Erythroblast (primary cell): Measurements from ENCODE around the gene SNRPD3.
"Not testable (repeated sequence)": the region's sequence is repeated elsewhere in the genome, so short reads cannot be mapped to it uniquely, and the experiment has no call there.

ENCODE experiments used
- DNase-seq, 2 experiments: peaks; one replicate each; lab custom pipeline; 2025; lab: John Stamatoyannopoulos, UW
- GATA1 ChIP-seq: IDR thresholded peaks from 2 replicates; pipeline ENCODE4 v1.6.1; 2011; ENCODE audit warnings: low read depth, mild to moderate bottlenecking, control low read depth, low read length, moderate library complexity
- POLR2A ChIP-seq: IDR thresholded peaks from 2 replicates; pipeline ENCODE4 v1.6.1; 2011; ENCODE audit warnings: mild to moderate bottlenecking, low read length

SNRPD3 gene

DNA sequence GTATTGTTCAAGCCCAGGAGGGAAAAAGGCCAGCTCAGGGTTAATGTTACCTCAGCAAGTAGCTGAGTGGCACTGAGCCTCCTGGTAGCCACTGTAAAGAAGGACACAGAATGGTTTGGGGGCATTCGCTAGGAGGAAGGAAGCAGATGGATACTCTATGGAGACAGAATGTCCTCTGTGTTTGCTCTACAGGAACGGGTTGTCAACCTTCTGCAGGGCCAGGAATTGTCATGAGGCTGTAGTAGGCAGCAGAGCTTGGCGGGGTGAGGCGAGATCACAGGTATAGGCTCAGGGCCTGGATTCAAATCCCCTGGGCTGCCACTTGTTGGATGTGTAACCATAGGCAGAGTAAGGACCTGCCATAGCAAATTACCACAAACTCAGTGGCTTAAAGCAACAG is 40.1 kb downstream of the SNRPD3 start:
- no peak for DNase-seq
- no peak for TF ChIP-seq GATA1
- TF ChIP-seq POLR2A = no peak

DNA sequence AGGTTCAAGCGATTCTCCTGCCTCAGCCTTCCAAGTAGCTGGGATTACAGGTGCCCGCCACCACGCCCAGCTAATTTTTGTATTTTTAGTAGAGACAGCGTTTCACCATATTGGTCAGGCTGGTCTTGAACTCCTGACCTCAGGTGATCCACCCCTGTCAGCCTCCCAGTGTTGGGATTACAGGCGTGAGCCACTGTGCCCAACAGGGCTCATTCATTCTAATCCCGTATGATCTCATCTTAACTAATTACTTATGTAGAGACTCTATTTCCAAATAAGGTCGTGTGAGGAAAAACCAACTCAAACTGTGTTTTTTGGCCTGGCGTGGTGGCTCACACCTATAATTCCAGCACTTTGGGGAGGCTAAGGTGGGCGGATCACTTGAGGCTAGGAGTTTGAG is 41.3 kb downstream of the SNRPD3 start:
- DNase-seq = not testable (repeated sequence)

DNA sequence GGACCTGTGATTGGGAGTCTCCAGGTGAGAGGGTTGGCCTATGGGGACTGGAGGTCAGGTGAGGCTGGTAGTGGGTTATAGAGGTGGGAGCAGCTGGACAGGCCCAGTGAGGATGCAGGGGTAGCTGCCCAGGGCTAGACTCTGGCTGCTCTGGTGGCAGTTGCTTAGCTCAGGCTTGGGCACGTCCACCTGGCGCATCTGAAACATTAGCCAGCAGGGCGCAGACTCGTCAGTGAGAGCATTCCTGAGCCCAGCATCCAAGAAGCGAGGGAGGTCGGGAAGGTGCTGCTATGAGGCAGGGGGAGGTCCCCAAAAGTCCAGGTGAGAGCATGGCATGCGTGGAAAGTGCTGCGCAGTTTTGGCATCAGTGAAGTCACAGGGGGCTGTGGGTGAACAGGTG is 43.7 kb downstream of the SNRPD3 start:
- DNase-seq = no peak
- no peak for TF ChIP-seq GATA1
- no peak for TF ChIP-seq POLR2A

DNA sequence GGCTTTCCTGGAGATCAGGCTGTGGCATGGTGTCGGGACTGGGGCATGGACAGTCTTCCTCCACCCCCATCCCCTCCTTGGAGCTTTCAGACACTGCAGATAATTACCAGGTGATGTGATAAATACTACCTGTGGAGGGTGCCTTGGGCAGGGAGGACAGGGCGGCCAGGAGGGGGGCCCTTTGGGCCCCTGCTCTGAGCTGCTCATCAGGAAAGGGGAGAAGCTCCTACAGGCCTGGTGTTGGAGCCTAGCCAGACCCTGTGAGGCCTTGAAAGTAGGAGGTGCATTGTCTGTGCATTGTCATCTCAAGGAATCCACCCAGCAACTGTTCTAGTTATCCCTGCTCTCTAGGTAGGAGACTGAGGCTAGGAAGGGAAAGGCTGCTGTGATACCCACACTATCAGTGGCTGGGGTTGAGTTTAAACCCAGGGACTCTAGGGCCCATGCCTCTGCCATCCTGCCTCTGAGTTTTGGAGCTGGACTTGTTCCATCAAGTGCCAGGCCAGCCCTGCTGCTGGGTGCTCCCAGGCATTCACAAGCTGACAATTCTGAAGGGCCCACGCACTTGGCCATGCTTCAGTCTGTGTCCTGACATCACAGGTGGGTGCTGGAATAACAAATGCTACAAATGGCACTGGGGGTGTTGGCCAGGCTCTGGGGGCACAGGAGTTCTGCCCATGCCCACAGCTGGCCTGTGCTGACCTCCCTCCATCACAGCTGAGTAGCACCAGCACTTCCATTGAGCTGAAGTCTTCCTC is 44.3 kb downstream of the SNRPD3 start:
- peak; percentile 15 to 22 for DNase-seq

DNA sequence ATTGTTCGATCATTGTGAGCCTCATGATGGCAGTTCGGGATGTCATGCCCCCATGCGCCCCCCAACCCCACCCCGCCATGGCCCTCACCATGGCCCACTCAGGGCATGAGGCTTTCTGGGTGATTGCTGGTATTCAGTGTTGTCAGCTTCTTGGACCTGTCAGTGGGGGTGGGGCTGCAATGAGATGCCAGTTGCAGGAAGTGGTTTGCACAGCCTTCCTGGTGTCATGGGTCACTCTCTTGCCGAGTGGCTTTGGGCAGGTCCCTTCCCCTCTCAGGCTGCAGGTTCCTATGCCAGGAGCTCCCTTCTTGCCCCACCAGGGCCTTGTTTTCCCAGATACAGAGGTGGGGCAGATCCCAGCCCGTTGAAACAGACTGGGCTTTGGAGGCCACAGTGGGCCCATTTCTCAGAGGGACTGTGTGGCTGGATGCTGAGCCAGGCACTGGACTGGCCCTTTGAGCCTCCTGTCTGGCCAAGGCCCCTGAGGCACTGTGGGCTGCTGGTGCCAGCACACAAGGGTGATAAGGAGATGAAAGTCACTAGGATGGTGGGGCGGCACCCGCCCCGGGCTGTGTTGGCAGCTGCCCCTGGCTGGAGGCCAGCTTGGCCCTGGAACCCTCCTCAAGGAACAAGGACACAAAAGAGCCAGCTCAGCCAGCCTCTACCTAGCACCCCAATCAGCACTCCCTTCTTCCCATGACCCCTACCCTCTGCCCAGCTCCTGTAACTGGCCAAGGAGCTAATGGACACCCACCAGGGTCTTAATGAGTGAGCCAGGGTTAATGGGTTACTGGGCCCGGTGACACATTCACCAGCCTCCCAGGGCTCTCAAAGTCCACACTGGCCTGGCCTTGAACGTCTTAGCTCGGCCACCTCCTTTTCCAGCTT is 45.7 kb downstream of the SNRPD3 start:
- peak; percentile 68 to 74 for DNase-seq
- TF ChIP-seq GATA1 (no peak), POLR2A (peak; percentile 60)

DNA sequence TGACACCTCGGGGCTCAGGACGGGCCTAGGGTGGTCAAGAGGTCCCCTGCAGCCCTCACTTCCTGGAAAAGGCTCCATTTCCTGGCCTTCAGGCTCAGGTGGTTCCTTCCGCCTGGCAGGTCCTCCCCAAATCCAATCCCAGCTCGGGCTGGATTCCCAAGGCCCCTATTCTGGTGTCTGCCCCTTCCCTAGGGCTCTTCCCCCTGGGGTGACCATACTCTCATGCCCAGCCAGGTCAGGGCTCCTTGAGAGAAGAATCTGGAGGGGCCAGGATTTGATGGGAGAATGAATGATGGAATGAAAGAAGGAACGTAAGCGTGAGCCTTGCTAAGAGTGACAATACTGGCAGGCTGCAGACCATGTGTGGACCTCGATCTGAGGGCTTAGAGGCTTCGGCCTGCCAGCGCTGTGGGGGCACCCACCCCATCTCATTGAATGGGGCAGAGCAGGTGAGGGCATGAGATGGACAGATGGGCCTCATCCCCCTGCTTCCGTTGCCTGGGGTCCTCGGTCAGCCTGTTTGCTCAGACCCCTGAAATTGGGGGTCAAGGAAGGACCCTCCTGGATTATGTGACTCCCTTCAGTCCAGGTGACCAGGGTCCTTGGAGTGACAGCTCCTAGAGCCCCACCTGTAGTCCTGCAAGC is 46.4 kb downstream of the SNRPD3 start:
- not testable (repeated sequence) for DNase-seq

DNA sequence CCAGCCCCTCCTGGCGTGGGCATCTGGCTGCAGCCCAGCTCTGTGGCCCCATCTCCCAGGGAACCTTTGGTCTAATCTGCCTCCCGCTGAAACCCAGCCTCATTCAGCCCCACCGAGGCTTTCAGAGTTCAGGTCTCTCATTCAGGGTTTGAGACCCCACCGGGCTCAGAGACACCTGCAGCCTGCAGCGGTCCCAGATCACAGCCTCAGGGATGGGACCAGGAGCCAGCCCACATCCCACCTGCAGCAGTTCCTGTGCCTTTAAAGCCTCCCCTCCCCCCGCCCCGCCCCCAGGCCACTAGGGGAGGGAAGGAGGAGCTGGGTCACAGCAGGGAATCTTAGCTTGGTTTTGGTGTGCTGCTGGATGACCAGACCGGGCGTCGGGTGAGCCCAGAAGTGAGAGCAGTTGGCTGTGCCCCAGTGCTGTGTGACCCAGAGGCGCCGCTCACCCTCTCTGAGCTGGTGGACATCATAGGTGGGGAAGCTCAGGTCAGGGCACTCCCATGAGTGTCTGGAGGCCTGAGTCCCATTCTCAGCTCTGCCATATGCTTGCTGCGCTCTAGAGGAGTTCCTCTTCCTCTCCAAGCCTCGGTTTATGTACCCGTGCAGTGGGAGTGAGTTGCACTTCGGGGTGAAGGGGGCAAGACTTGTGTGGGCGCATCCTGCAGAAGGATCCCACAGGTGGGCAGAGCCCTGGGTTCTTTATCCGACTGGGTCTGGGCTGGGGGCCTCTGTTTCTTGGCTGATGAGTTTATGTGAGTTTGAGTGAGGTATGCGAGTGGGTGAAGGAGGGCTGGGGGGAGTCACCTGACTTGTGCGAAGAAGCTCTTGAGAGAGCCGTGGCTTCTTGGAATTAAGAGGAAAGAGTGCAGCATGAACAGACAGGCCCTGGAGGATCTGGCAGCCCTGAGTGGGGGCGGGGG is 47.3 kb downstream of the SNRPD3 start, which contains the start of gene GGT1:
TSS of gene GGT1 (plus strand) at position 347 of the 923 bp plus-strand sequence. CDS start 7,889 bp downstream, outside the sequence.
- DNase-seq = not testable (repeated sequence)

DNA sequence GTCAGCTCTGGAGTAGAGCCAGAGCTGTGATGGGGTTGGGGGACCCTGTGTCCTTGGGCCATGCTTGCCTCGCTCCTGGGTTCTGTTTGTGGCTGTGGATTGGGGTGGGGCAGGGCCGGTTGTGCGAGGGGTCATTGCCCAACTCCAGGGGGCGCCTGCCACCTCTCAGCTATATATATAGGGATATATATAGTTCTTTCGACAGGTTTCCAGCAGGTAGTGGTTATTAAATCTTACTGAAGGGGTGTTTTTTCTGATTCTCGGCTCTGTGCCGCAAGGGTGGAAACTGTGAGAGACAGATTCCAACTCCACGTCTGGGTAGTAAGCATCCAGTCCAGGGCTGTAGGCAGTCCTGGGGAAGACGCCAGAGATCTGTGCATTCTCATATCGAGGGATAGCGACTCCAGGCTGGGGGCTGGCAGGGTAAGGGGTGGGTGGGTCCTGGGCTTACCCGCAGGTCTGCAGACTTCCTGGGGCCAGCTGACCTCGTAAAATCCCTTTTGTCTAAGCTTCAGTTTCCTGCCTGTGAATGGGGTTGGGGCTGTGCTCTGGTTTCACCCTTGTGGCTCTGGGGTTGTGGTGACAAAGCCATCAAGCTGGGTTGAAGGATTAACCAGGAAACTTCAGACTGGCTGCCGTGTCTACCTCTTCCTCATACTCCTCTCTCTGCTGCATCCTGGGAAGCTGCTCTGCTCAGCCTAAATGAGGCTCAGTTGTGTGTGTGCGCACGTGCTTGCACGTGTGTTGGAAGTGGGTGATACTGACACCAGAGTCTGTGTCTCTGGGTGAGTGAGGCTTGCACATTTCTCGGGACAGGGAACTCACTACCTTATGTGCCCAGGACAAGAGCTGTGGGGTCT is 48.2 kb downstream of the SNRPD3 start:
- peak in 1 of 2 experiments; percentile 20 for DNase-seq

DNA sequence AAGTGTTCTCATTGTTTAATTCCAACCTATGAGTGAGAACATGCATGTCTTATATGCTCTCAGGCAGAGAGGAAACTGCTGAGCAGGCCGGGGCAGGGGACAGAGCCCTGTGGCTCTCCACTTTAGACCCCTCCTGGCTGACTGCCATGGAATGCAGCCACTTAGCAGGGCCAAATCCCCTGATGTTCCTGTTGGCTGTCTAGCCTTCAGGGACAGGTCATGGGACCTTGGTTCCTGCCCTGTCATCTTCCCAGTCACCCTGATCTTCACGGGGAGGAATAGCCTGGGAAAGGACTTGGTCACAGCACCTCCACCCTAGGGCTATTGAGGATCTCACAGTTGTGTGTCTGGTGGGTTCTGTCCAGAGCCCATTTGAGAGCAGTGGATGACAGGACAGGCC is 50.5 kb downstream of the SNRPD3 start:
- DNase-seq = peak in 1 of 2 experiments; percentile 35

DNA sequence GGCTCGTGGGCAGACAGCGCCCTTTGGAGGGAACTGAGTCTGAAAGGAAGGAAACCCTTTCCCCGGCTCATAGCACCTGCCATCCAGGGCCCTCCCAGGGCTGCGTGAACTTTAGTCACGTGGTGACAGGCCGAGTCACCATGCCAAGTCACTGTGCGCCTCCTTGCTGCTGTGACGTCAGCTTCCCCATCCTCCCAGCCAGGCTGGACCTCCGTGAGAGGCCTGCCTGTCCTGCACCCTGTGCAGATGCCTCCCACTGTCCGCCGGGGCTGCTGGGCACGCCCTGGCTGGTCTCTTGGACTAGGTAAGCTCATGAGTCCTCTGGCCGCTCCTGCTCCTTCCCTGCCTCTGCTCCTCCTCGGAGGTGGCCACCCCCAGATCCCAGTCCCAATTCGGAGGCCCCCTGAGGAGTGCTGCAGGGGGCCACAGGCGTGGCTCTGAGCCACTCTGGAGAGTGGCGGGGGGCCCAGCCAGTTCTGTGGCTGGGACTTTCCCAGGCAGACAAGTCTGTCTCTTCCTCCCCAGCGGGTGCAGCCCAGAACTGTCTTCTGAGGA is 51.7 kb downstream of the SNRPD3 start:
- peak; percentile 43 for TF ChIP-seq POLR2A
- peak; percentile 88 to 91 for DNase-seq

DNA sequence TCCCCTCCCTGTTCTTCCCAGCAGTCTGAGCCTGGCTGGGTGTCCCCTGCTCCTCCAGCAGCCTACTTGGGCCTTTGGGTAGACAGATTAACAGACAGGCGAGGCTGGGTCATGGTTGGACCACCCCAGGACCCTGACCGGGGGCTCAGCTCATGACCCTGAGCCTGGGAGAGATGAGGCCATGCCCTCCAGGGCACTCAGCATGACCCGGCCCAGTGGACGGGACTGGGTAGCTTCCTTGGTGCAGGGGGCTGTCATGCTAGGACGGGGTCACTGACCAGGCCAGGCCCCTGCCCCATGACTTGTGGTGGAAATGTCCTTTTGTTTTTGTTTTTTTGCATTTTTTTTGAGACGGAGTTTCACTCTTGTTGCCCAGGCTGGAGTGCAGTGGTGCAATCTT is 52.5 kb downstream of the SNRPD3 start:
- DNase-seq = not testable (repeated sequence)

DNA sequence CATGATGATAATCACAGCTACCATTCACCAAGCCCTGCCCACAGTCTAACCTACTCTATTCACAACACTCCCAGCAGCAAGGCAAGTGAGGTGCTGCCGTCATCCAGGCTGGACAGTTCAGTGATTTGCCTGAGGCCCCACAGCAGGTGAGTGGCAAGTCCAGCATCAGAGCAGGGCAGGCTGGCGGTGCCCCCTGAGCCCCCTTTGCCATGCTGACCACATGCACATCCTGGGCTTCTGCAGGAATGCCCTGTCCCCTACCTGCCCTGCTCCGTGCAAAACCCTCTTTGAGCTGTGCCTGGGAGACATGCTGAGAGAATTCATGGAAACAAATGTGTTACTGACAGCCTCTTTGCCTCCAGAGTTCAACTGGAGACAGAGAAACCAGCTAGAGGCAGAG is 54.1 kb downstream of the SNRPD3 start:
- DNase-seq = not testable (repeated sequence)

DNA sequence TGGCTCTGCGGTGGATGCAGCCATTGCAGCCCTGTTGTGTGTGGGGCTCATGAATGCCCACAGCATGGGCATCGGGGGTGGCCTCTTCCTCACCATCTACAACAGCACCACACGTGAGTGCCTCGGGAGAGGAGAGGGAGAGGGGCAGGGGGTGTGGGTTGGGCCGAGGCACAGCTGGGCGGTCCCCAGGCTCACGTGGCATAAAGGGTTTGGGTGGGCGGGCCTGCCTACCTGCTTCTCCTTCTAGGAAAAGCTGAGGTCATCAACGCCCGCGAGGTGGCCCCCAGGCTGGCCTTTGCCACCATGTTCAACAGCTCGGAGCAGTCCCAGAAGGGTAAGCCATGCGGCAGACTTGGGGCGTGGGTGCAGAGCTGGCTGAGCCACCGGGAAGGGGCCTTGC is 59.0 kb downstream of the SNRPD3 start:
- DNase-seq = not testable (repeated sequence)

DNA sequence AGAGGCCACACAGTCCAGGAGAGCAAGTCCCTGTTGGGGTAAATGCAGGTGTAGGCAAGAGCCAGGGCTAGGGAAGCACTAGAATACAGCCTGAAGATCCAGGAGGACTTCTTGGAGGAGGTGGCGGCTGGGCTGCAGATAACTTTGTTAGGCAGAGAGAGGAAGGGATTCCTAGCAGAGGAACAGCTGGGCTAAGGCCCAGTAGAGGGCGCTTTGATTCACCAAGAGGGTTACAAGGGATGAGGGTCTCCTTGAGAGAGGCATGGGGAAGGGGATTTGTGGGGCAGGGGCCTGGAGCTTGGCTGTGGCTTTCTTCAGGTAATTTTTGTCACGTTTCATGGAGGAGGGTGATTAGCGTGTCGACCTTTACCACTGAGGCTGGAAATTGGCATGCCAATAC is 65.4 kb downstream of the SNRPD3 start:
- not testable (repeated sequence) for DNase-seq

DNA sequence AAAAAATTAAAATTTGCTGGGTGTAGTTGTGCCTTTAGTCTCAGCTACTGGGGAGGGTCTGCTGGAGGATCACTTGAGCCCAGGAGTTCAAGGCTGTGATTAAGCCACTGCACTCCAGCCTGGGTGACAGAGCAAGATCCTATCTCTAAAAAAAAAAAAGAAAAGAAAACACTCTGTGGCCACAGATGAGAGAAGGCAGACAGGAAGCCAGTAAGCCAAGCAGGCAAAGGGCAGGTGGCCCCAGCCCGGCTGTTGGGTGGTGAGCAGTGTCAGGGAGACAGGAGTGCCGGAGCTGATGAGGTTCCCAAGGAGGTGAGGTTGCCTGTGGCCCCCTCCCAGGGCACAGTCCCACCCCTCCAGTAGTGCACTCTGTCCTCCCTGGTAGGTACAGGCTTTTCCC is 66.8 kb downstream of the SNRPD3 start:
- not testable (repeated sequence) for DNase-seq
